Rectal smooth muscle tissue (tissue), 1 donor: ENCODE measurements around the gene ABL2.
"Not testable (repeated sequence)": the region's sequence is repeated elsewhere in the genome, so short reads cannot be mapped to it uniquely, and the experiment has no call there.

Source experiments
- H3K27ac ChIP-seq: one replicate; pipeline ENCODE4 v1.7.0; 2013; ENCODE audit warnings: low read depth, low read length, inconsistent platforms
- H3K27me3 ChIP-seq: one replicate; pipeline ENCODE4 v1.7.0; 2013; ENCODE audit warnings: low read length; ENCODE audit not compliant: control insufficient read depth, insufficient read depth
- H3K36me3 ChIP-seq: one replicate; pipeline ENCODE4 v1.7.0; 2013; ENCODE audit warnings: low read length; ENCODE audit not compliant: control insufficient read depth, insufficient read depth
- H3K4me1 ChIP-seq: one replicate; pipeline ENCODE4 v1.7.0; 2013; ENCODE audit warnings: low read length; ENCODE audit not compliant: control insufficient read depth, insufficient read depth
- H3K4me3 ChIP-seq: one replicate; pipeline ENCODE4 v1.7.0; 2013; ENCODE audit warnings: low read length
- H3K9ac ChIP-seq: one replicate; pipeline ENCODE4 v1.7.0; 2013; ENCODE audit warnings: low read length

The ABL2 gene

DNA sequence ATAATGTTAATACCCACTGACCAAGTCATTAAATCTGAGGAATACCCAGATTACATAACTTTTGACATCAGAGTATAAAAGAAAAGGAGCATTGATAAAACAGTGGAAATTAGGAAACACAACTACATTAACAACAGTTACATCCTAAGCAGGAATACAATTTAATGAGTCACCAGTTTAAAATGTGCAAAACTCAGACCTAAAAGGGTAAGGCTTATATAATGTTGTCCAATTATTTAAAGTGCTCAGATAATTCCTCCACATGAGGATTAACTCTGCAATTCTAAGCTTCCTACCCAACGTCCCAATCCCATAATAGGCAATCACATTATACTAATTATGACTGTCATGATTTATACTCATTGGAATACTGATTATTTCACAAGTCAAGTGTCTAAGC lies 50.5 kb downstream of the ABL2 start:
- H3K27me3 ChIP-seq: no peaks in the 10 kb centered on the region
- H3K4me3 ChIP-seq: no peak overlapping the region
- H3K9ac ChIP-seq: no peak overlapping the region
- H3K4me1 ChIP-seq: peaks cover 7% of the 10 kb centered on the region
- H3K27ac ChIP-seq: no peak overlapping the region
- no peaks in the 10 kb centered on the region for H3K36me3 ChIP-seq

DNA sequence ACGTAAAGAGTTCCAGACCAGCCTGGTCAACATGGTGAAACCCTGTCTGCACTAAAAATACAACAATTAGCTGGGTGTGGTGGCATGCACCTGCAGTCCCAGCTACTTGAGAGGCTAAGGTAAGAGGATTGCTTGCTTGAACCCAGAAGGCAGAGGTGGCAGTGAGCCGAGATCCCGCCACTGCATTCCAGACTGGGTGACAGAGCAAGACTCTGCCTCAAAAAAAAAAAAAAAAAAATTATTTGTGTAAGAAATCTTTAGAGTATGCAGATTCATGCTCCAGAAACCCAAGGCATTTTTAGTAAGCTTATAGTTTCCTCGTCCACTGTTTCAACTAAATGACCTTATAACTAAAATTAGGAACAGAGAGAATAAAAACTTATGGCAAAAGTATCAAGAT lies 51.3 kb downstream of the ABL2 start:
- H3K27me3 ChIP-seq: no peaks in the 10 kb centered on the region
- H3K36me3 ChIP-seq: no peaks in the 10 kb centered on the region
- H3K4me1 ChIP-seq: peaks cover 7% of the 10 kb centered on the region
- no peak overlapping the region for H3K27ac ChIP-seq
- H3K4me3 ChIP-seq: no peak overlapping the region
- no peak overlapping the region for H3K9ac ChIP-seq

DNA sequence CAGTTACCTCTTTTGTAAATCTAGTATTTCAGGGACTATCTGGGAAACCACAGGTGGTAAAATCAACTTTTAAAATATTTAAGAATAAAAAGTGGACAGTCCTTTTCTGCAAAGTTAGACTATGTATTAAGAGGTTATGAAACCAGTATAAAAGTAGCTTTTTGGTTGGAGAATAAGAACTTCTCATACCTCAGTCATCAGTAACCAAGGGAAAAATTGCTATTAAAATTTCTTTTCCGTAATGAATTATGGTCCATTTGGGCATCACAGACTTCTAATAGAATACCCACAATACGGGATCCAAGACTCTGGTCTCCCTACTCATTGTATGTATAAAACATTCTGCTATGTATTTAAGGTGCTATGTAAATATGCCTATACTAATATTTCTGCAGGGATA lies 51.9 kb downstream of the ABL2 start:
- Histone ChIP-seq H3K4me1 (peaks cover 7% of the 10 kb centered on the region), H3K4me3 (no peak overlapping the region), H3K27me3 (no peaks in the 10 kb centered on the region), H3K27ac (no peak overlapping the region), H3K36me3 (no peaks in the 10 kb centered on the region), H3K9ac (no peak overlapping the region)

DNA sequence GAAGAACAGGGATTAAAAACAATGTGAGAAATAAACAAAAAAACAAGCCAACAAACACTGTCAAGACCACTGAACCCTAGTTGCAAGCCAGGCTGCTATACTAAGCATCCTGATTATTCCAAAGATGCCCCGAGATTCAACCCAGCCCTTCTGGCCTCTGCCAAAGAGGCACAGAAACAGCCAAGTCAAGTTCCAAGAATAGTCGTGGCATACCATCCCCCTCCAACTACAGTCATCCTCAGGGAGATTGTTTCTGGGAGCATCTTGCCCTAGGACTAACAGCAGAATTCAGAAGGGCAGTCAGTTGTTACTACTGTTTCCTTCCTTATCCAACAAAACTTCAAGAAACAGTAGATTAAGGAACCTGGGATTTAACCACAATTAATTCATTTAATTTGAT lies 52.3 kb downstream of the ABL2 start:
- H3K4me1 ChIP-seq: peaks cover 7% of the 10 kb centered on the region
- no peaks in the 10 kb centered on the region for H3K36me3 ChIP-seq
- no peak overlapping the region for H3K9ac ChIP-seq
- H3K27ac ChIP-seq: no peak overlapping the region
- H3K4me3 ChIP-seq: peak overlapping the region; percentile 21
- no peaks in the 10 kb centered on the region for H3K27me3 ChIP-seq

DNA sequence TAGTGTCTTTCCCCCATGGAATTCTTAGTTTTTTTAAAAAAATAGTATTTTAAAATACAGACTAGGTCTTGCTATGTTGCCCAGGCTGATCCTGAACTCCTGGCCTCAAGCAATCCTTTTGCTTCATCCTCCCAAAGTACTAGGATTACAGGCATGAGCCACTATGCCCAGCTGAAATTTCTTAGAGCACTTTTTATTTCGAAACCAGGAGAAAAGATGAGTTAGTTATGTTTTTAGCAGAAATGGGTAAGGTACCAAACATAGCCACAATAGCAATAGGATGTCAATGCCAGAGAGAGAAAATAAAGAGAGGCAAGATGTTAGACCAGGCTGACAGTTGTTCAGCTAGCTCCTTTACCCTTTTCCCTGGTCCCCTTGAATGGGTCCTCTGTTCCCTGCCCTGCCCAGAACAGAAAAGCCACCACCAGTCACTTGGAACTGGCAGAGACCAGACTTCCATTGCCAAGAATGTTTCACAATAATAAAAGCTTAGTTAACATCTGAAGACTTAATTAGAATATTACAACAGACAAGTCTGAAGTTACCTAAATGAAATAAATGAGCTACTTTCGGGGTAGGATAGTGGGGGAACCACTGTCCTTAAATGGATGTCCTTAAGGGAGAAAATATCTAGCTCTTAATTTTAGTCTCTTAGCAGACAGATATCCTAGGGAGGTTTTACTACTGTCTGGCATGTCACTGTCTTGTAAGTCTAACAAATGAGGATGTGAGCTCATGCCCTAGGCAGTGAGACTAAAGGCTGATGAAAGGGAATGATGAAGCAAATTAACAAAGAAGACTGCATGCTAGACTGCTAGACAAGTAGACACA lies 54.3 kb downstream of the ABL2 start:
- Histone ChIP-seq H3K36me3 (no peaks in the 10 kb centered on the region), H3K27me3 (no peaks in the 10 kb centered on the region), H3K9ac (no peak overlapping the region), H3K4me1 (peaks cover 7% of the 10 kb centered on the region), H3K4me3 (no peak overlapping the region), H3K27ac (no peak overlapping the region)

DNA sequence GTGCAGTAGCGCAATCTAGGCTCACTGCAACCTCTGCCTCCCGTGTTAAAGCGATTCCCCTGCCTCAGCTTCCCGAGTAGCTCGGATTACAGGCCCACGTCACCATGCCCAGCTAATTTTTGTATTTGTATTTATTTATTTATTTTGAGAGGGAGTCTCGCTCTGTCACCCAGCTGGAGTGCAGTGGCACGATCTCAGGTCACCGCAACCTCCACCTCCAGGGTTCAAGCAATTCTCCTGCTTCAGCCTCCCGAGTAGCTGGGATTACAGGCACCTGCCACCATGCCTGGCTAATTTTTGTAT lies 59.1 kb downstream of the ABL2 start:
- H3K4me1 ChIP-seq, H3K27me3 ChIP-seq, H3K4me3 ChIP-seq, H3K27ac ChIP-seq, H3K36me3 ChIP-seq, H3K9ac ChIP-seq: not testable (repeated sequence)

DNA sequence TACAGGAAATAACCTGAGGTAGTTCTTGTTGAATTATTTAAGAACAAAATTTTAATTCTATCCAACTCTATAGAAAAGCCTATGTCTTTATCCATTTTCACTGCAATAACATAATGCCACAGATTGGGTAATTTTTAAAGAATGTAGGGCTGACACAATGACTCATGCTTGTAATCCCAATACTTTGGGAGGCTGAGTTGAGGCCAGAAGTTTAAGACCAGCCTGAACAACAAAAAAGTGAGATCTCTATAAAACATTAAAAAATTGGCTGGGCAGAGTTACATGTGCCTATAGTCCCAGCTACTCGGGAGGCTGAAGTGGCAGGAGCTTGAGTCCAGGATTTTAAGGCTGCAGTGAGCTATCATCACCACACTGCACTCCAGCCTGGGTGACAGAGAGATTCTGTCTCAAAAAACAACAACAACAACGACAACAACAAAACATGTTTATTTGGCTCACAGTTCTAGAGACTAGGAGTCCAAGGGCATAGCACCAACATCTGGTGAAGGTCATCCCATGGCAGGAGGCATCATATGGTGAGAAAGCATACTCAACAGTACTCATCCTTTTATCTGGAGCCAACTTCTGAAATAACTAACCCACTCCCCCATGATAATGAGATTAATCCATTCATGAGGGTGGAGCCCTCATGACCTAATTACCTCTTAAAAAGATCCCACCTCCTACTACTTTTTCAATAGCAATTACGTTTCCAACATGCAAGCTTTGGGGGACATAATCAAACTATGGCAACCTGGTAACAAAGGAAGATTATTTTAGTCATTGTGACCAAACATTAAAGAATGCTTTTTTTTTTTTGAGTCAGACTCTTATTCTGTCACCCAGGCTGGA lies 59.6 kb downstream of the ABL2 start:
- Histone ChIP-seq H3K9ac (no peak overlapping the region), H3K27me3 (no peaks in the 10 kb centered on the region), H3K36me3 (no peaks in the 10 kb centered on the region), H3K4me1 (no peaks in the 10 kb centered on the region), H3K4me3 (no peak overlapping the region), H3K27ac (no peak overlapping the region)

DNA sequence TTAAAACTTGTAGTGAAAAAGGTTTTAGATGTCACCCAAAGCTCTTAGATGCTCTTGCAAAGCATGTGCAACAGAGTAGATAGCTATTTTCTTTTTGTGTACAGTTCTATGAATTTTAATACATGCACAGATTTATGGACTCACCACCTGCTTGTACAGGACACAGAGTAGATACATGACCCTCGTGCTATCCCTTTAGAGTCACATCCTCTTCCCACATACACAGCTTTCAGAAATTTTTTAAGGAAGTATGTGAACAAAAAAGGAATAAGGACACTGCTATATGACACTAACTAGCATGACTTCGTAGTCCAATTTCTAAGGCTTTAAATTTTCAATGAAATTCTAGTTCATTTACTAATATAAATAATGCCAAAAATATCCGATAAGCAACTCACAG lies 60.9 kb downstream of the ABL2 start:
- no peaks in the 10 kb centered on the region for H3K36me3 ChIP-seq
- H3K27ac ChIP-seq: no peak overlapping the region
- H3K27me3 ChIP-seq: no peaks in the 10 kb centered on the region
- H3K4me3 ChIP-seq: no peak overlapping the region
- no peaks in the 10 kb centered on the region for H3K4me1 ChIP-seq
- no peak overlapping the region for H3K9ac ChIP-seq

DNA sequence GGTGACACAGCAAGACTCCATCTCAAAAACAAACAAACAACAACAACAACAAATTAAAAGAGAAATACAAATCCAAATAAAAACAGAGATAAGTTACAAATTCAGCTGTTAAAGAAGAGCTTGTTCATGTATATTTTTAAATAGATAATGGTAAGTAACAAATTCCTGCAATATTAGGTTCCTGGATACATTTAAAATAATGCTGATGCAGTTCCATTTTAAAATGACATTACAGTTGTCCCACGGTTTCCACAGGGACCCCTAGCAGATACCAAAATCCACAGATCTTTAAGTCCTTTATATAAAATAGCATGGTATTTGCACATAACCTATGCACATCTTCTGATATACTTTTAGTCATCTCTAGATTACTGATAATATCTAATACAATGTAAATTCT lies 61.5 kb downstream of the ABL2 start:
- no peak overlapping the region for H3K4me3 ChIP-seq
- no peaks in the 10 kb centered on the region for H3K4me1 ChIP-seq
- H3K36me3 ChIP-seq: no peaks in the 10 kb centered on the region
- H3K9ac ChIP-seq: no peak overlapping the region
- H3K27me3 ChIP-seq: no peaks in the 10 kb centered on the region
- no peak overlapping the region for H3K27ac ChIP-seq

DNA sequence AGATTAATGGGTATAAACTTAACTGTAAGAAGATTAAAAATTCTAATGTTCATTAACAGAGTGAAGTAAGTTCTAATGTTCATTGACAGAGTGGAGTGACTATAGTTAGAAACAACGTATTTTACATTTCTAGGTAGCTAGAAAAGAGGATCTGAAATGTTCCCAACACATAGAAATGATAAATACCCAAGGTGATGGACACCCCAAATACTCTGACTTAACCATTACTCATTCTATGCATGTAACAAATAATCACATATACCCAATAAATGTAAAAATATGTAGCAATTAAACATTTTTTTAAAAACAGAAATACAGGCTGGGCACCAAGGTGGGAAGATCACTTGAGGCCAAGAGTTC lies 62.1 kb downstream of the ABL2 start:
- no peaks in the 10 kb centered on the region for H3K27me3 ChIP-seq
- H3K4me1 ChIP-seq: no peaks in the 10 kb centered on the region
- H3K9ac ChIP-seq: no peak overlapping the region
- H3K27ac ChIP-seq: no peak overlapping the region
- no peaks in the 10 kb centered on the region for H3K36me3 ChIP-seq
- H3K4me3 ChIP-seq: no peak overlapping the region

DNA sequence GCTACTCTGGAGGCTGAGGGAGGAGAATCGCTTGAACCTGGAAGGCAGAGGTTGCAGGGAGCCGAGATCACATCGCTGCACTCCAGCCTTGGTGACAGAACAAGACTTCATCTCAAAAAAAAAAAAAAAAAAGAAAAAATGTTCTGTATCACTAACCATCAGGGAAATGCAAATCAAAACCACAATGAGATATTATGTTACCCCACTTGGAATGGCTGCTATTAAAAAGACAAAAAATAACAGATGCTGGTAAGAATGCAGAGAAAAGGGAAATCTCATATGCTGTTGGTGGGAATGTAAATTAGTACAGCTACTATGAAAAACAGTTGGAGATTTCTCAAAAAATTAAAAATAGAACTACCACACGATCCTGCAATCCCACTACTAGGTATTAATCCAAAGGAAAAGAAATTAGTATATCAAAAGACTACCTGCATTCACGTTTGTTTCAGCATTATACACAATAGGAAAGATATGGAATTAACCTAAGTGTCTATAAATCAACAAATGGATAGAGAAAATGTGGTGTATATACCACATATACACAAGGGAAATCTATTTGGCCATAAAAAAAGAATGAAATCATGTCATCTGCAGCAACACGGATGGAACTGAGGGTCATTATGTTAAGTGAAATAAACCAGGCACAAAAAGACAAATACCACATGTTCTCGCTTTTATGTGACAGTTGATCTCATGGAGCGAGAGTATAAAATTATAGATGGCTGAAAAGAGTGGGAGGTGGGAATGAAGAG lies 62.6 kb downstream of the ABL2 start:
- no peaks in the 10 kb centered on the region for H3K36me3 ChIP-seq
- no peak overlapping the region for H3K4me3 ChIP-seq
- no peaks in the 10 kb centered on the region for H3K27me3 ChIP-seq
- H3K4me1 ChIP-seq: no peaks in the 10 kb centered on the region
- H3K9ac ChIP-seq: no peak overlapping the region
- no peak overlapping the region for H3K27ac ChIP-seq

DNA sequence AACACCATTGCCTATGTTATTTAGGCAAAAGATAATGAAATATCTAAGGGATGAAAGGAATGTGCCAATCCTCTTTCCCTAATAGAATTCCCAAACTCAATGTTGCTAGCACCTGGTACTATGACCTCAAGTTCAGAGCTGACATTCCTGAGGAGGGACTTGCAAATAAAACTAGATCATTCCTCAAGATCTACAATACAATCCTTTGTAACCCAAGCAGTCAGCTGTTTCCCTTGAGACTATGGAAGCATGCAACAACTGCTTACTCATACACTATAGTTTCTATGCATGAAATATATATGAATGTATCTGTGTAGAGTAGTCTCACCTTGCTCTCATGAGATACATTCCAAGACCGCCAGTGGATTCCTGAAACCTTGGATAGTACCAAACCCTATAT lies 65.0 kb downstream of the ABL2 start:
- no peak overlapping the region for H3K9ac ChIP-seq
- no peaks in the 10 kb centered on the region for H3K36me3 ChIP-seq
- no peak overlapping the region for H3K27ac ChIP-seq
- H3K4me1 ChIP-seq: no peaks in the 10 kb centered on the region
- no peak overlapping the region for H3K4me3 ChIP-seq
- H3K27me3 ChIP-seq: no peaks in the 10 kb centered on the region
